ENCODE data around the gene HPGD.

Gene HPGD

GRCh38 chr4:174559894-174560293, 37.6 kb upstream of the HPGD start:
- no peaks in the 10 kb centered on the region for H3K79me1 ChIP-seq (replicated peaks; ENCODE audit: low read length, poor library complexity, severe bottlenecking)
- WGBS = 91% methylated on average over 1 of the region's 2 CpGs
- H3K4ac ChIP-seq (ENCODE audit: low read depth in 1 of 2, low read length in 2 of 2) = peak overlapping the region in 1 of 2 experiments; percentile 24

GRCh38 chr4:174555789-174556630, 33.7 kb upstream of the HPGD start:
- H3K18ac ChIP-seq (ENCODE audit: low read depth in 1 of 2, low read length in 2 of 2) = no peak overlapping the region
- no peak for DNase-seq
- 60% methylated on average over 2 of the region's 4 CpGs for WGBS

More at GRCh38 chr4:174559894-174560293, 37.6 kb upstream of the HPGD start:
- no peak overlapping the region for H2AK5ac ChIP-seq (ENCODE audit: low read length, severe bottlenecking)
- no peak overlapping the region for H4K91ac ChIP-seq (ENCODE audit: low read length)
- H2BK15ac ChIP-seq (ENCODE audit: low read depth, poor library complexity, severe bottlenecking) = no peak overlapping the region
- no peak overlapping the region for H3K23ac ChIP-seq (ENCODE audit: low read length in 2 of 2)
- H3K27ac ChIP-seq (ENCODE audit: low read length, poor library complexity, severe bottlenecking) = no peak overlapping the region
- H2AFZ ChIP-seq (ENCODE audit: low read depth, low read length) = no peak overlapping the region
- H3K27me3 ChIP-seq (ENCODE audit: control insufficient read depth in 1 of 2, insufficient read depth in 1 of 2, low read length in 2 of 2) = no peaks in the 10 kb centered on the region
- H3K9me3 ChIP-seq (ENCODE audit: control insufficient read depth, low read length) = no peaks in the 10 kb centered on the region
- H3K14ac ChIP-seq (ENCODE audit: low read length in 2 of 2) = no peak overlapping the region
- no peak overlapping the region for H3K4me3 ChIP-seq (ENCODE audit: insufficient read depth in 1 of 2, low read depth in 1 of 2, low read length in 2 of 2)
- H3K4me2 ChIP-seq (ENCODE audit: low read length, poor library complexity, severe bottlenecking) = no peak overlapping the region
- no peak overlapping the region for H2BK5ac ChIP-seq (ENCODE audit: low read depth, low read length, poor library complexity, severe bottlenecking)
- H2BK12ac ChIP-seq (ENCODE audit: low read length in 2 of 2) = no peak overlapping the region
- H2BK120ac ChIP-seq (ENCODE audit: low read depth, low read length) = no peak overlapping the region
- H3K4me1 ChIP-seq (ENCODE audit: control insufficient read depth, insufficient read depth, low read depth, low read length) = no peaks in the 10 kb centered on the region
- no peaks in the 10 kb centered on the region for H3K36me3 ChIP-seq (ENCODE audit: control insufficient read depth in 1 of 2, insufficient read depth in 2 of 2, low read depth in 1 of 2, low read length in 2 of 2)
- no peak for DNase-seq
- H3K9ac ChIP-seq (ENCODE audit: low read length) = no peak overlapping the region
- H3K18ac ChIP-seq (ENCODE audit: low read depth in 1 of 2, low read length in 2 of 2) = peak overlapping the region; percentile 37 to 62
- no peak overlapping the region for H4K8ac ChIP-seq (ENCODE audit: low read length)

GRCh38 chr4:174554231-174554728, 32.0 kb upstream of the HPGD start:
- Histone ChIP-seq H3K27ac (ENCODE audit: low read length, poor library complexity, severe bottlenecking) (no peak overlapping the region), H3K4ac (ENCODE audit: low read depth in 1 of 2, low read length in 2 of 2) (no peak overlapping the region), H3K79me1 (replicated peaks; ENCODE audit: low read length, poor library complexity, severe bottlenecking) (no peaks in the 10 kb centered on the region), H4K8ac (ENCODE audit: low read length) (no peak overlapping the region), H2BK15ac (ENCODE audit: low read depth, poor library complexity, severe bottlenecking) (no peak overlapping the region), H3K4me3 (ENCODE audit: insufficient read depth in 1 of 2, low read depth in 1 of 2, low read length in 2 of 2) (peak overlapping the region in 1 of 2 experiments; percentile 9), H3K14ac (ENCODE audit: low read length in 2 of 2) (no peak overlapping the region), H2BK5ac (ENCODE audit: low read depth, low read length, poor library complexity, severe bottlenecking) (no peak overlapping the region), H2BK12ac (ENCODE audit: low read length in 2 of 2) (peak overlapping the region in 1 of 2 experiments; percentile 63), H3K27me3 (ENCODE audit: control insufficient read depth in 1 of 2, insufficient read depth in 1 of 2, low read length in 2 of 2) (no peaks in the 10 kb centered on the region), H4K91ac (ENCODE audit: low read length) (no peak overlapping the region), H2AFZ (ENCODE audit: low read depth, low read length) (no peak overlapping the region), H2BK120ac (ENCODE audit: low read depth, low read length) (no peak overlapping the region), H3K4me2 (ENCODE audit: low read length, poor library complexity, severe bottlenecking) (no peak overlapping the region), H3K18ac (ENCODE audit: low read depth in 1 of 2, low read length in 2 of 2) (peak overlapping the region; percentile 19 to 88), H3K4me1 (ENCODE audit: control insufficient read depth, insufficient read depth, low read depth, low read length) (no peaks in the 10 kb centered on the region), H3K9ac (ENCODE audit: low read length) (no peak overlapping the region), H3K36me3 (ENCODE audit: control insufficient read depth in 1 of 2, insufficient read depth in 2 of 2, low read depth in 1 of 2, low read length in 2 of 2) (no peaks in the 10 kb centered on the region), H3K9me3 (ENCODE audit: control insufficient read depth, low read length) (no peaks in the 10 kb centered on the region), H2AK5ac (ENCODE audit: low read length, severe bottlenecking) (no peak overlapping the region), H3K23ac (ENCODE audit: low read length in 2 of 2) (no peak overlapping the region)
- DNase-seq = no peak

More at GRCh38 chr4:174555789-174556630, 33.7 kb upstream of the HPGD start:
- no peak overlapping the region for H2BK15ac ChIP-seq (ENCODE audit: low read depth, poor library complexity, severe bottlenecking)
- H3K27ac ChIP-seq (ENCODE audit: low read length, poor library complexity, severe bottlenecking) = no peak overlapping the region
- H2AFZ ChIP-seq (ENCODE audit: low read depth, low read length) = no peak overlapping the region
- no peaks in the 10 kb centered on the region for H3K4me1 ChIP-seq (ENCODE audit: control insufficient read depth, insufficient read depth, low read depth, low read length)
- H3K23ac ChIP-seq (ENCODE audit: low read length in 2 of 2) = no peak overlapping the region
- H2BK120ac ChIP-seq (ENCODE audit: low read depth, low read length) = no peak overlapping the region
- no peak overlapping the region for H3K14ac ChIP-seq (ENCODE audit: low read length in 2 of 2)
- H3K27me3 ChIP-seq (ENCODE audit: control insufficient read depth in 1 of 2, insufficient read depth in 1 of 2, low read length in 2 of 2) = no peaks in the 10 kb centered on the region
- no peak overlapping the region for H4K91ac ChIP-seq (ENCODE audit: low read length)
- H2BK12ac ChIP-seq (ENCODE audit: low read length in 2 of 2) = no peak overlapping the region
- H3K79me1 ChIP-seq (replicated peaks; ENCODE audit: low read length, poor library complexity, severe bottlenecking) = no peaks in the 10 kb centered on the region
- H3K9ac ChIP-seq (ENCODE audit: low read length) = no peak overlapping the region
- H3K9me3 ChIP-seq (ENCODE audit: control insufficient read depth, low read length) = no peaks in the 10 kb centered on the region
- H3K4me2 ChIP-seq (ENCODE audit: low read length, poor library complexity, severe bottlenecking) = no peak overlapping the region
- no peak overlapping the region for H2BK5ac ChIP-seq (ENCODE audit: low read depth, low read length, poor library complexity, severe bottlenecking)
- H3K36me3 ChIP-seq (ENCODE audit: control insufficient read depth in 1 of 2, insufficient read depth in 2 of 2, low read depth in 1 of 2, low read length in 2 of 2) = no peaks in the 10 kb centered on the region
- no peak overlapping the region for H4K8ac ChIP-seq (ENCODE audit: low read length)
- no peak overlapping the region for H3K4me3 ChIP-seq (ENCODE audit: insufficient read depth in 1 of 2, low read depth in 1 of 2, low read length in 2 of 2)
- no peak overlapping the region for H2AK5ac ChIP-seq (ENCODE audit: low read length, severe bottlenecking)
- no peak overlapping the region for H3K4ac ChIP-seq (ENCODE audit: low read depth in 1 of 2, low read length in 2 of 2)

GRCh38 chr4:174553828-174554227, 31.5 kb upstream of the HPGD start:
- peak overlapping the region; percentile 32 for H3K9ac ChIP-seq (ENCODE audit: low read length)
- H3K27ac ChIP-seq (ENCODE audit: low read length, poor library complexity, severe bottlenecking) = no peak overlapping the region
- no peak overlapping the region for H3K4ac ChIP-seq (ENCODE audit: low read depth in 1 of 2, low read length in 2 of 2)
- no peak overlapping the region for H4K91ac ChIP-seq (ENCODE audit: low read length)
- H3K9me3 ChIP-seq (ENCODE audit: control insufficient read depth, low read length) = no peaks in the 10 kb centered on the region
- H3K18ac ChIP-seq (ENCODE audit: low read depth in 1 of 2, low read length in 2 of 2) = no peak overlapping the region
- no peak overlapping the region for H3K14ac ChIP-seq (ENCODE audit: low read length in 2 of 2)
- no CpG with 5 or more reads among the region's 2 CpGs for WGBS
- H2BK12ac ChIP-seq (ENCODE audit: low read length in 2 of 2) = no peak overlapping the region
- H4K8ac ChIP-seq (ENCODE audit: low read length) = no peak overlapping the region
- no peak overlapping the region for H2BK120ac ChIP-seq (ENCODE audit: low read depth, low read length)
- no peak overlapping the region for H3K23ac ChIP-seq (ENCODE audit: low read length in 2 of 2)
- no peaks in the 10 kb centered on the region for H3K79me1 ChIP-seq (replicated peaks; ENCODE audit: low read length, poor library complexity, severe bottlenecking)
- no peak overlapping the region for H2AFZ ChIP-seq (ENCODE audit: low read depth, low read length)
- H2AK5ac ChIP-seq (ENCODE audit: low read length, severe bottlenecking) = no peak overlapping the region
- peak overlapping the region in 1 of 2 experiments; percentile 9 for H3K4me3 ChIP-seq (ENCODE audit: insufficient read depth in 1 of 2, low read depth in 1 of 2, low read length in 2 of 2)
- H2BK15ac ChIP-seq (ENCODE audit: low read depth, poor library complexity, severe bottlenecking) = no peak overlapping the region
- H3K36me3 ChIP-seq (ENCODE audit: control insufficient read depth in 1 of 2, insufficient read depth in 2 of 2, low read depth in 1 of 2, low read length in 2 of 2) = no peaks in the 10 kb centered on the region
- DNase-seq = no peak
- H3K4me2 ChIP-seq (ENCODE audit: low read length, poor library complexity, severe bottlenecking) = no peak overlapping the region
- no peaks in the 10 kb centered on the region for H3K27me3 ChIP-seq (ENCODE audit: control insufficient read depth in 1 of 2, insufficient read depth in 1 of 2, low read length in 2 of 2)
- H2BK5ac ChIP-seq (ENCODE audit: low read depth, low read length, poor library complexity, severe bottlenecking) = no peak overlapping the region
- no peaks in the 10 kb centered on the region for H3K4me1 ChIP-seq (ENCODE audit: control insufficient read depth, insufficient read depth, low read depth, low read length)

Measured in mesenchymal stem cell (in vitro differentiated cells and primary cell).